Activated T-cell treated with anti-CD3 and anti-CD28 coated beads for 1 hour (primary cell): ENCODE data around the gene APRT.

Source experiments
- DNase-seq: peaks from one replicate; pipeline ENCODE4 v3.0.0-alpha.2; 2020; ENCODE audit warnings: low read depth

The APRT gene

DNA sequence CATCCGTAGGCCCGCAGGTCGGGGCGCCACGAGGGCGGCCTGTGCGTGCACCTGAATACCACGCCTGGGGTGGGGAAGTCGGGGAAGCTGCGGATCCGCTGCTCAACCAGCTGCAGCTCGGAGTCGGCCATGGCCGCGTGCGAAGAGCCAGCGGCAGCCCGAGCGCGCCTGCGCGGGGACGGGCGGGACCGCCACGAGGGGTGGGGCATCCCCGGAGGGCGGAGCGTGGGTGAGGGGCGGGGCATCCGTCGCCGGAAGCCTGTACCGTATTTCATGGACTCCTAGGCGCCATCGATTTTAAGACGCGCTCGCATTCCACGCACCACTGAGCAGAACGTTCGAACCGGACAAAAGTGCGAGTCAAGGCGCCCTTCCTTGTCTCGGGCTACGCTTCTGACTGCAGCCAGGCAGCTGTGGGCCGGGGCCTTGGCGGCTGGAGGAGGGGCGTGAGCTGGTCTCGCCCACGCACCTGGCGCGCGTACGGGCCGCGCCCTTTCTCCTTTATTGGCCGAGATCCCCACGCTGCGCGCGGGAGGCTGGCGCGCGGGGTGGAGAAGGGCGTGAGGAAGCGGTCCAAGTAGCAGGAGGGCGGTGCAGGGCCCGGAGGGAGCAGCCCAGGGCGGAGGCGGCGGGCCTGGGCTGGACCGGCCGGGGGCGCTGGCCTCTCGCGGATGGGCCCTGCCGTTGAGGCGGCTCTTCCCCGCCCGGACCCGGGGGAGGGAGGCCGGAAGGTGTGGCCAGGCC, at the start of gene APRT:
TSS of gene APRT (minus strand) at position 160 of the 744 bp plus-strand sequence. CDS start at position 131, 29 bp downstream.
- peak; percentile 96 for DNase-seq

DNA sequence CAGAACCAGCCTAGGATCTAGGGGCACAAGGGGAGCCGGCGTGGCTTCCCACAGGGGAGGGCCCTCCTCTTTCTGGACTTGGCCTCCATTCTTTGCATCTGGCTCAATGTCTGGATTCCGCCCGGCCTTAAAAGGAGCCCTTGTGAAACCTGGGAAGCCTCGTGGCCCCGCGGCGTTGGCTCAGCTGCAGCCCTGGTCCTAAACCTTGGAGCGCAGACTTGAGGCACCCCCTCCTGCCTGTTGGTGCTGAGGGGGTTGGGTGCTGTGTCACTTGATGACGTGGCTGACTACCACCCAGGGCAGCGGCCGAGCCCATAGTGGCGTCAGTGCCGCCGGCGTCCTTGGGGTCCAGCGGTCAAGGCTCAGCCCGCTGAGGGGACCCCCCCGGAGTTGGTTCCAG, 49.6 kb upstream of the APRT start:
- no peak for DNase-seq

DNA sequence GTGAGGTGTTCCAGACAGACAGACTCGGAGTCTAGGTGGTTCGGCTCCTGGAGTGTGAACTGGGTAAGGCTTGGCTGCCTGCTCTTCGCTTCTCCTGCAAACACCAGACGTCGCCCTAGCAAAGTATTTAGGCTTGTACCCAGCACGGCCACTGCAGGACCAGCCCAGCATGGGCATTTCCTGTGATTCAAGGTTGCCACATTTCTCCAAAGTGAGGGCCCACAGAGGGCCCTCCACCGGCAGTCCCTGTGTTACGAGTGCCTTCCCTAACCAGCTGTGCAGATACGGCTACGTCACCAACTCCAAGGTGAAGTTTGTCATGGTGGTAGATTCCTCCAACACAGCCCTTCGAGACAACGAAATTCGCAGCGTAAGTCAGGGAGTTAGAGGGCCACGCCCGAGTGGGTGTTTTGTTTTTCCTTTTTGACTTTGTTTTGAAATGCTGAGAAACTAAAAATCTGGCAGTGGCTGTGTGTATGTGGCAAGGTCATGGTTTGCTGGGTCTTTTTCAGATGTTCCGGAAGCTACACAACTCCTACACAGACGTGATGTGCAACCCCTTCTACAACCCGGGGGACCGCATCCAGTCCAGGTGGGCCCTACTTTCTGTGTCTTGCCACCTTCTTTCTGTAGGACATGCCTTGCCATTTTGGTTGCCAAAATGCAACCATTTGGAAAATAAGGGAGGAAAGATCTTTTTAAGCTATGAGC, 47.8 kb upstream of the APRT start:
- DNase-seq: no peak

GRCh38 chr16:88857728-88858339, 46.1 kb upstream of the APRT start:
- peak; percentile 71 for DNase-seq

- DNase-seq: peak; percentile 99
Observed at GRCh38 chr16:88856828-88857727, 45.4 kb upstream of the APRT start, which contains the start of the genes GALNS and TRAPPC2L. Gene GALNS, minus strand, starts transcription at chr16:88856947. Its CDS starts 70 bp downstream, at chr16:88856877. Gene TRAPPC2L, plus strand, starts transcription at chr16:88857127. Its CDS starts 24 bp downstream, at chr16:88857151.

- DNase-seq: no peak
Observed at GRCh38 chr16:88856122-88856827, 44.5 kb upstream of the APRT start.

DNA sequence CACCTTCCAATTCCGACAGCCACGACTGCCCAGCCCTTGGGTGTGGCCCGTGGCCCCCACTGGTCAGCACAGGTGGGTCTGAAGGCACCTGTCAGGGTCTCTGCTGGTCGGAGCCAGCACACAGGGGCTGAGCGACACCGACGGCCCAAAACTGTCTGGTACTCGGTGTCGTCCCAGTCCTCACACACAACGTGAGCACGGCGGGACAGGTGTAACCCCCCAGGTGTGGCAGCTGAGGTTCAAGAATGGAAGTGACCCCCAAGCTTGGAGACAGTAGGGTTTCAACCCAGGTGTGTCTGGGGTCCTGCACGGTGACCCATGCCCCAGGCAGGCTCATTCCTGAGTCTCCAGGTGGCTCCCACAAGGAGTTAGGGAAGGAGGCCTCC, 44.0 kb upstream of the APRT start:
- DNase-seq: no peak

GRCh38 chr16:88855176-88855575, 43.4 kb upstream of the APRT start:
- no peak for DNase-seq

DNA sequence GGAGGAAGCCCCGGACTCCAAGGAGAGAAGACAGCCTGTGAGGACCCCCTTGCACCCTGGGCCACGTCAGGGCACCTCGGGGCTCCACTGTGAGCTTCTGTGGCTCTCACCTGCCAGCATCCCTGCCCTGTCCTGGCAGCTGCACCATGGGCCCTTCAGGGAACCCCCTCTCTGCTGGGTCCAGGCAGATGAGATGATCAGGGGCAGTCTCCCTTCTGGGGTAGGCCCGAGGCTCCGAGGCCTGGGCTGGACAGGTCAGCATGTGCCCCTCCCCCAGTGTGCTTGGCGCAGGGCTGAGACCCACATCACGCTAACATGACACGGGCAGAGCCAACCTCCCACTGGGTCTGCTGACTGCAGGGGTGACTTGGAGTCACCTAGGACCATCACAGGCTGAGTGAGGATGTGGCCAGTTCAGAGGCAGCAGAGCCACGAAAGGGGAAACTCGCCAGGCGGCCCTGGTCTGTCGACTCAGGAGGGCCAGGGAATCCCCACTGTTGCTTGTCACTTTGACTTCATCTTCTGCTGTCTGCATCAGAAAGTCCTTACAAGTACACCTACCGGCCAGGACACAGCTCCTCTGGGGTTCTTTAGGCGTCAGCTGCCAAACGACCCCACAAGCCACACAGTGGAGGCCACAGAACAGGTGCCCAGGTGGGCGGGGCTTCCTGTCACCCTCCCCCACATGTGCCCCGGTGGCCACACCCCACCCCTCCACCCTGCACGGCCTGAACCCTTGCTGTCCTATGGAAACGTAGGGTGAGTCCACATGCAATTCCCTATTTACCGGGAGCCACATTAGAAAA, 42.8 kb upstream of the APRT start:
- DNase-seq: no peak

GRCh38 chr16:88853325-88853941, 41.7 kb upstream of the APRT start:
- no peak for DNase-seq

DNA sequence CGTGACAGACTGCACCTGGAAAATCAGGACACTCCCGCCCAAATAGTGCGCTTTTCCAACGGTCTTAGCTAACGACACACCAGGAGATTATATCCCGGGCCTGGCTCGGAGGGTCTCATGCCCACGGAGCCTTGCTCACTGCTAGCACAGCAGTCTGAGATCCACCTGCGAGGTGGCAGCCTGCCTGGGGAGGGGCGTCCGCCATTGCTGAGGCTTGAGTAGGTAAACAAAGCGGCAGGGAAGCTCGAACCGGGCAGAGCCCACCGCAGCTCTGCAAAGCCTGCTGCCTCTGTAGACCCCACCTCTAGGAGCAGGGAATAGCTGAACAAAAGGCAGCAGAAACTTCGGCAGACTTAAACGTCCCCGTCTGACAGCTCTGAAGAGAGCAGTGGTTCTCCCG, 39.9 kb upstream of the APRT start:
- no peak for DNase-seq

DNA sequence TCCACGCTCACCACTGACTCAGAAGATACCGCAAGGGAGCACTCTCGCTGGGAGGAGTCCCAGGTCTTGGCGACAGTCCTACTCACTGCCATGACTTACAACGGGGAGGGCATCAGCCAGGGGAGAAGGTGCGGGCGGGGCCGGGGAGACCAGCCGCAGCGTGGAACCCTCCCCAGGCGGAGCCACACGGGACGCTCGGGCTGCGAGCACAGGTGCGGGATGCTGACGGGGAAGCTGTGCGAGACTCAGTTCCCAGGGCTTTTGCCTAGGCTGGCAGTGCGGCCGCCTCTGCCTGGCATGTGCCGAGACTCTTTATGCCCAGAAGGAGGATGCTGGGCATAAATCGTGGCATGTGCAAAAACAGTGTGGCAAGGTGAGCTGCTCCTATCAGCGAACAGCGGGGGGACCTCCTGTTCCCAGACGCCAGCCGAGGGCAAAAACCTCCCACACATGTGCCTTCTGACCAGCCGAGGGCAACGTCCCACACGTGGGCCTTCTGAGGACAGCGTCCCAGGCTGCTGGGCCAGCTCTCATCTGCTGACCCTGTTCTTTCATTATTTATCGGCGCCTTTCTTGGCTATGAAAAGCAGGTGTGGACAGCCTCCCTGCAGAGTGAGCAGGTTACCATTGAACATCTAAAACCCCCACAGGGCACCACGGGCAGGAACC, 38.9 kb upstream of the APRT start:
- DNase-seq: no peak

- no peak for DNase-seq
Observed at GRCh38 chr16:88848557-88848956, 36.8 kb upstream of the APRT start.

DNA sequence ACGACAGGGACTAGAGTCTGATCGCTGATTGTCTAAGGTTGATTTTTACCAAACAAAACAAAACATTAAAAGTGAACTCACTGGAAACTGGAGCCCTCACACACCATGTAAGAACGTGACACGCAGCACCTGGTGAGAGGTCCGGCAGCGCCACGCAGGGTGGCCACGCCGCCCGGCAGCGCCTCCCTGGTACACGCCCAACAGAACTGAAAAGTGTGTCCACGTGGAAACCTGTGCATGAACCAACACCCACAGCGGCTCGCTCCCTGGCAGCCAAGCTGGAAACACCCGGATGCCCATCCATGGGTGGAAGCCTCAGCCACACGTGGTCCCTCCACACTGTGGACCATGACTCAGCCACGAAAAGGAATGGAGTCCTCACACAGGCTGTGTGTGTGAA, 35.9 kb upstream of the APRT start:
- no peak for DNase-seq

DNA sequence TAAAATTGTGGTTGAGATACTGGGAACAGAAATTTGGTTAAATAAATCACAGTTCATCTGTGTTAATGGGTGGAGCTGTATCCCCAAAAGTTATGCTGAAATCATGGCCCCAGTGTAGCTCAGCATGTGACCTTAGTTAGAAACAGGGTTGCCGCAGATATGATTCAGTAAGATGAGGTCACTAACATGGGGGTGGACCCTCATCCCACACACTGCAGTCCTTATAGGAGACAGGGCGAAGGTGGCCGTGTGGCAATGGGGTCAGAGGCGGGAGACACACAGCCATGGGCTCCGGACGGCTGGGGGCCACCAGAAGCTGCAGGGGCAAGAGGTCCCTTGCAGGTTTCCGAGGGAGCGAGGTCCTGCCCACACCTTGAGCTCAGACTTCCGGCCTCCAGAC, 34.4 kb upstream of the APRT start:
- DNase-seq: no peak

DNA sequence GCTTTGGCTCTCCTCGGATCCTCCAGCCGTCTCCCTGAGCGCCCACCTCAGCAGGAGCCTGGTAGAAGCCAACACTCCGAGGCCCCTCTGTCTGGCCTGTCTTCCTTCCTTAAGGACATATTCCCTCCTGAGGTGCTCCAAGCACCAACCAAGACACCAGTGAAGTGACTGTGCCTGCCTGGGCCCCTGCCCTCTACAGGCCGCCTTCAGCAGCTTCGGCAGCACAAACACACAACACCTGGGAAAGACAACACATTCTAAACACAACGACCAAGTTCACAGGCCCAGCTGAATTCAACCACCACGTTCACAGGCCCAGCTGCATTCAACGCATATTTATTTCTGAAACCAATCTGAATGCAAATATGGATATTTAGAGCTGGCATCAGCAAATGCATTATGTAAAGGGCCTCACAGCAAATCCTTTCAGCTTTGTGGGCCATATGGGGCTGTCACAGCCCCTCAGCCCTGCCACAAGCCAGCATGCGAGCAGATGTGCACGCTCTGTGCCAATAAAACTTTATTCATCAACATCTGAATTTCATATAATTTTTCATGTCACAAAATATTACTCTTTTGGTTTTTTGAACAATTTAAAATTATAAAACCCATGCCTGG, 32.8 kb upstream of the APRT start:
- DNase-seq: no peak

GRCh38 chr16:88843256-88843655, 31.5 kb upstream of the APRT start:
- DNase-seq: no peak

DNA sequence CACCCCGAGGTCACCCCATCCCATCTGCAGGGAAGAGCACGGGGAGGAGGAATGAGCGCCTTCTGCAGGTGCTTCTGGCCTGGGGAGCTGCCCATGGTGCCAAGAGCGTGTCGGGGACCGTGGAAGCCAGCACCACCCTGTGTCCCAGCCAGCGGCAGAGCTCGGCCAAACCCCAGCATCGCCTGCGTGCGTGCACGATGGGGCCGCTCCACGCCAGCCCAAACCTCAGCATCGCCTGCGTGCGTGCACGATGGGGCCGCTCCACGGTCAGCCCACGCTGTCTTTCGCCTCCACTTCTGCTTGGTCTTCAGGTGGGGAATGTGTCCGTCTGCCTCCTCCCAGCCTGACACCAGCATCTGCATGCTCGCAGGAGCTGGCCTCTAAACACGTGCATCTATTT, 31.1 kb upstream of the APRT start:
- DNase-seq: no peak

DNA sequence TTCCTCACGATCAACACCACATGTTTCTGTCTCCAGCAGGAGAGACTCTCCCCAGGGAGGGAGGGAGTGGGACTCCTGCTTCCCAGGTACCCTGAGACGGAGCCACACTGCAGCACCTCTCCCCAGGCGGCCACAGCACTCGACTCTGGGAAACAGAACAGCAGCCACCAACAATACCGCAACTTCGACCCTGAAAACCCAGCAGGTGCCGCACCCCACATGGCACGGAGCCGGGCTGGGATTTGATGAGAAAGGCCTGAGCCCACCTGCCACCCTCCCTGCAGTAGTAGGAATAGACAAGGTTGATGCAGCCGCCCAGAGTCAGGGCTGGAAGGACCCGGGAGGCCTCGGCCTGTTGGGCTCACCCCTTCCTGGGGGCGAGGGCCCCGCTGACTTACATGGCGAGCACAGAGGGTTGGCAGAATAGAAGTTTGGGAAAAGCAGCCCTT, 30.6 kb upstream of the APRT start:
- no peak for DNase-seq
